Transverse colon (tissue), 4 donors: ENCODE data around the gene ESF1. TPM values are rescaled to one million over a fixed set of nuclear protein-coding genes. Genes with fewer than 3 reads are reported as not detected.

ENCODE experiments used
- DNase-seq: peaks from one replicate; pipeline ENCODE4 v3.0.0-alpha.2; 2019
- H3K27ac ChIP-seq, 4 donors: fragments of 200-600 bp; sonication (generic); 2 replicates each; pipeline ENCODE4 v1.5.1; 2016 to 2018; ENCODE audit warnings: inconsistent platforms in 4 of 4
- H3K27me3 ChIP-seq: fragments of 200-600 bp; sonication (generic); 2 replicates; pipeline ENCODE4 v1.5.1; 2017; ENCODE audit warnings: inconsistent platforms
- H3K36me3 ChIP-seq, 4 donors: fragments of 200-600 bp; sonication (generic); 2 replicates each; pipeline ENCODE4 v1.5.1; 2017 to 2019; ENCODE audit warnings: inconsistent platforms in 4 of 4
- H3K4me1 ChIP-seq, 4 donors: fragments of 200-600 bp; sonication (generic); 2 replicates each; pipeline ENCODE4 v1.5.1; 2017 to 2020; ENCODE audit warnings: inconsistent platforms in 4 of 4
- H3K4me3 ChIP-seq, 4 donors: fragments of 200-600 bp; sonication (generic); 1 replicate in 1 of 4; 2 replicates in 3 of 4; pipeline versions ENCODE4 v1.5.1 to v1.6.1; 2017 to 2019; ENCODE audit warnings: inconsistent platforms in 4 of 4
- H3K9me3 ChIP-seq, 2 donors: fragments of 200-600 bp; sonication (generic); 2 replicates each; pipeline ENCODE4 v1.5.1; 2017 to 2019; ENCODE audit warnings: inconsistent platforms in 2 of 2
- CTCF ChIP-seq, 5 experiments: fragments of 200-600 bp in 3 of 5; fragments of 450-650 bp in 2 of 5; sonication (generic) in 3 of 5; IDR thresholded peaks; 1 replicate in 2 of 5; 2 replicates in 3 of 5; pipeline ENCODE4 v1.5.1; 2016 to 2017; ENCODE audit warnings: antibody characterized with exemption in 5 of 5, inconsistent platforms in 3 of 5, mild to moderate bottlenecking in 2 of 5, moderate library complexity in 1 of 5
- EP300 ChIP-seq: sonication (generic); formaldehyde crosslinking; IDR thresholded peaks from one replicate; pipeline ENCODE4 v1.6.1; 2017; ENCODE audit warnings: antibody characterized with exemption, low read depth
- POLR2A ChIP-seq: fragments of 450-650 bp; IDR thresholded peaks from one replicate; pipeline ENCODE4 v1.6.1; 2016; ENCODE audit warnings: antibody characterized with exemption, mild to moderate bottlenecking, moderate library complexity
- POLR2AphosphoS5 ChIP-seq, 3 donors: sonication (generic); formaldehyde crosslinking; IDR thresholded peaks; one replicate each; pipeline ENCODE4 v1.6.1; 2016; ENCODE audit warnings: antibody characterized with exemption in 3 of 3
- WGBS, 2 donors: methylation state at CpG; one replicate each; pipeline ENCODE4 v1.1.5; 2018; ENCODE audit warnings: low coverage in 1 of 2; 5-methylcytosine and 5-hydroxymethylcytosine counted together
- in situ Hi-C, 4 donors: fragments of 200-750 bp; cut with MboI; loops; one replicate each; pipeline versions ENCODE4 v1.15.0 to v1.15.1; 2017; ENCODE audit warnings: low sequenced_read_pairs in 3 of 4, low pct_ligation_motif_present in 1 of 4, low pct_unique_long_range_greater_than_20kb in 1 of 4
- intact Hi-C: fragments of 100-400 bp; cut with DNase I; formaldehyde crosslinking; loops from one replicate; pipeline ENCODE4 v1.15.1; 2023; ENCODE audit warnings: low total_unique reads
- total RNA-seq, 4 donors: library from RNA; depleted of rRNA; stranded (reverse); fragments of >200 nt; gene quantifications; one replicate each; pipeline ENCODE4 v1.1.0, GENCODE V29; 2016

The ESF1 gene
- total RNA-seq, 4 donors from 2014 or later, result 3.0 to 51.9 (median 12.3) TPM

GRCh38 chr20:13735826-13736225, 48.9 kb downstream of the ESF1 start:
- intact Hi-C loops, result no loop called here
- DNase-seq, result no peak
- no peaks in the 10 kb centered on the region for H3K9me3 ChIP-seq
- H3K4me3 ChIP-seq, result no peak overlapping the region
- in situ Hi-C loops, result no loop called here
- 83 to 91% methylated on average over 1 of the region's 1 CpG for WGBS, 2 donors
- peaks cover 0 to 10% (median 0%) of the 10 kb centered on the region in 4 donors for H3K36me3 ChIP-seq
- peak overlapping the region; percentile 45 to 75 (median 54) for H3K27ac ChIP-seq
- peaks cover 0 to 20% (median 6%) of the 10 kb centered on the region in 4 donors for H3K4me1 ChIP-seq
- H3K27me3 ChIP-seq, result no peaks in the 10 kb centered on the region
- TF ChIP-seq EP300, result no peak
- TF ChIP-seq POLR2A, result no peak
- TF ChIP-seq CTCF (IDR thresholded peaks at IDR 0.05), result no peak
- TF ChIP-seq POLR2AphosphoS5 (IDR thresholded peaks at IDR 0.05), result no peak

DNA sequence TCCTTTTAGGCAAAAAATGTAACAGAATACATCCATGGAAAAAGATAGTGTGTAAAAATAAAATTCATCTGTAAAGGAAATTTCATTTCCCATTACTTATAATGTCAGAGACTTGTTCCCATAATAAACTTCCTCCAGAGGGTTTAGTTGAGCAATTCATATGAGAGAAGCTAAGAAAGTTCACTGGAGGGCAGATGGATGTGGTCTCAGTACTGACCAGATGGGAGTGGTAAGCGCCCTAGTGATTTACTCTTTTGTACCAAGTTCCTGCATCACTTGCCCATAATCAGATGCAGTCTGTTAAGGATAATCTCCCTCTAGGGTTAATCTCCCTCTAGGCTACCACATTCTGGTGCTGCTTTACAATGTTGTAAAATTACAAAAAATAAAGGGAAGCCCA, 61.7 kb downstream of the ESF1 start:
- WGBS, 2 donors, result 88 to 92% methylated on average over 1 of the region's 1 CpG
- no peak for DNase-seq
- Histone ChIP-seq H3K4me3 (no peak overlapping the region), H3K9me3 (no peaks in the 10 kb centered on the region), H3K4me1 (peaks cover 0 to 3% (median 0%) of the 10 kb centered on the region in 4 donors), H3K27ac (no peak overlapping the region), H3K27me3 (no peaks in the 10 kb centered on the region), H3K36me3 (peaks cover 0 to 18% (median 2%) of the 10 kb centered on the region in 4 donors)
- in situ Hi-C loops, result no loop called here
- TF ChIP-seq POLR2AphosphoS5 (IDR thresholded peaks at IDR 0.05), result no peak
- TF ChIP-seq EP300, result no peak
- TF ChIP-seq CTCF (IDR thresholded peaks at IDR 0.05), result no peak
- TF ChIP-seq POLR2A, result no peak
- intact Hi-C loops, result no loop called here

GRCh38 chr20:13718171-13718570, 66.5 kb downstream of the ESF1 start:
- intact Hi-C loops, result no loop called here
- H3K4me3 ChIP-seq, result no peak overlapping the region
- no peaks in the 10 kb centered on the region for H3K27me3 ChIP-seq
- DNase-seq, result no peak
- in situ Hi-C loops, result no loop called here
- TF ChIP-seq CTCF (IDR thresholded peaks at IDR 0.05), result no peak
- TF ChIP-seq EP300, result no peak
- TF ChIP-seq POLR2AphosphoS5 (IDR thresholded peaks at IDR 0.05), result no peak
- no peak for TF ChIP-seq POLR2A
- WGBS, 2 donors, result 82% methylated on average over 2 of the region's 2 CpGs
- H3K27ac ChIP-seq, result no peak overlapping the region
- peaks cover 0 to 3% (median 0%) of the 10 kb centered on the region in 4 donors for H3K4me1 ChIP-seq
- no peaks in the 10 kb centered on the region for H3K9me3 ChIP-seq
- H3K36me3 ChIP-seq, result peaks cover 0 to 32% (median 10%) of the 10 kb centered on the region in 4 donors

DNA sequence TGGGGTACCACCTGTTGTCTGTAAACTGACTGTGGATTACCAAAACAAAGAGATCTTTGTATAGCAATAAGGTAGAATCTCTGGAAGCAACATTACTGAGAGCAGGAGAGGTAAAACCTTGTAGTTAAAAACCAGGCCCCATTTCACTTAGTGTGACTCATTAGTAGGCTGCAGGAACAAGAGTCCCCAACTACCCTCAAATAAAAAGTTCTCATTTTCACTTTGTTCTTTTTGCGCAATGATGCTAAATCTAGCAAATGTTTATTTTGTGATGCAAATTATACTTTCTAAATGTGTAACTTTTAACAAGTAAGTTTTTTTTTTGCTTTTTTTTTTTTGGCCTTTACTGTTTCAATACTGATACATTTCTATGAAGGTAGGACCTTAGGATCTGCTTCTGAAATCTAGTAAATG, 67.1 kb downstream of the ESF1 start:
- DNase-seq, result no peak
- in situ Hi-C loops, result no loop called here
- TF ChIP-seq EP300, result no peak
- no peak for TF ChIP-seq CTCF (IDR thresholded peaks at IDR 0.05)
- no peak for TF ChIP-seq POLR2A
- TF ChIP-seq POLR2AphosphoS5 (IDR thresholded peaks at IDR 0.05), result no peak
- Histone ChIP-seq H3K27me3 (no peaks in the 10 kb centered on the region), H3K36me3 (peaks cover 0 to 32% (median 11%) of the 10 kb centered on the region in 4 donors), H3K9me3 (no peaks in the 10 kb centered on the region), H3K4me1 (peaks cover 0 to 3% (median 0%) of the 10 kb centered on the region in 4 donors), H3K27ac (no peak overlapping the region), H3K4me3 (no peak overlapping the region)
- WGBS, 2 donors, result 95 to 100% methylated on average over 1 of the region's 1 CpG
- intact Hi-C loops, result no loop called here
